Measurements from ENCODE around the gene RHCG. TPM values are rescaled to one million over a fixed set of nuclear protein-coding genes. Genes with fewer than 3 reads are reported as not detected.

Gene RHCG
- total RNA-seq = not detected

- ChIA-PET POLR2A (no interaction called here), CTCF (no interaction called here)
These were observed at the start of gene RHCG for GRCh38 chr15:89496155-89497098. RHCG (minus strand) TSS chr15:89496583; CDS start chr15:89496544, 39 bp downstream.

- POLR2A ChIA-PET = no interaction called here
- CTCF ChIA-PET = no interaction called here
These were observed 47.0 kb upstream of the RHCG start for GRCh38 chr15:89543389-89543788.

GRCh38 chr15:89542369-89542768 is 46.0 kb upstream of the RHCG start:
- POLR2A ChIA-PET = no interaction called here
- CTCF ChIA-PET = no interaction called here

- CTCF ChIA-PET = no interaction called here
These were observed 42.6 kb upstream of the RHCG start for GRCh38 chr15:89539027-89539426.

GRCh38 chr15:89533861-89534544 is 37.6 kb upstream of the RHCG start:
- CTCF ChIA-PET = no interaction called here
- POLR2A ChIA-PET = no interaction called here

More at GRCh38 chr15:89539027-89539426, 42.6 kb upstream of the RHCG start:
- POLR2A ChIA-PET = no interaction called here

- ChIA-PET POLR2A (interaction anchor here (0.6 kb wide), 1 partner anchor 163 kb away, joined by 9 read pairs; no protein-coding TSS in a partner anchor), CTCF (no interaction called here)
These were observed 35.6 kb upstream of the RHCG start for GRCh38 chr15:89531796-89532537.

GRCh38 chr15:89530976-89531375 is 34.6 kb upstream of the RHCG start:
- ChIA-PET POLR2A (no interaction called here), CTCF (no interaction called here)

- POLR2A ChIA-PET = no interaction called here
These were observed 32.5 kb upstream of the RHCG start for GRCh38 chr15:89528757-89529352.

GRCh38 chr15:89526601-89527441 is 30.4 kb upstream of the RHCG start:
- CTCF ChIA-PET = no interaction called here
- POLR2A ChIA-PET = no interaction called here

More at GRCh38 chr15:89528757-89529352, 32.5 kb upstream of the RHCG start:
- CTCF ChIA-PET = no interaction called here

- CTCF ChIA-PET = no interaction called here
- POLR2A ChIA-PET = no interaction called here
These were observed 29.8 kb upstream of the RHCG start for GRCh38 chr15:89526181-89526580.

GRCh38 chr15:89524184-89524583 is 27.8 kb upstream of the RHCG start:
- ChIA-PET POLR2A (no interaction called here), CTCF (no interaction called here)

GRCh38 chr15:89523101-89523500 is 26.7 kb upstream of the RHCG start:
- ChIA-PET POLR2A (no interaction called here), CTCF (no interaction called here)

- ChIA-PET POLR2A (no interaction called here), CTCF (no interaction called here)
These were observed 25.2 kb upstream of the RHCG start for GRCh38 chr15:89521605-89522004.

GRCh38 chr15:89515477-89515876 is 19.1 kb upstream of the RHCG start:
- ChIA-PET POLR2A (no interaction called here), CTCF (no interaction called here)

- POLR2A ChIA-PET = no interaction called here
- CTCF ChIA-PET = no interaction called here
These were observed 18.4 kb upstream of the RHCG start for GRCh38 chr15:89514596-89515406.

- CTCF ChIA-PET = no interaction called here
- POLR2A ChIA-PET = no interaction called here
These were observed 17.8 kb upstream of the RHCG start for GRCh38 chr15:89514186-89514585.

- ChIA-PET POLR2A (no interaction called here), CTCF (no interaction called here)
These were observed 16.9 kb upstream of the RHCG start for GRCh38 chr15:89513284-89513683.

- CTCF ChIA-PET = no interaction called here
- POLR2A ChIA-PET = no interaction called here
These were observed 16.2 kb upstream of the RHCG start for GRCh38 chr15:89512631-89513030.

Measured in activated CD8-positive, alpha-beta memory T cell treated with anti-CD3 and anti-CD28 coated beads for 36 hours (primary cell).